Sigmoid colon (tissue), 7 donors: ENCODE results near the gene ALDH4A1. TPM values are rescaled to one million over a fixed set of nuclear protein-coding genes. Genes with fewer than 3 reads are reported as not detected.
A peak's percentile ranks its signal among the peaks of the same experiment; 100 is the strongest.

Experiments
- DNase-seq: peaks from one replicate; pipeline ENCODE4 v3.0.0-alpha.2; 2019
- H3K27ac ChIP-seq, 4 donors: fragments of 200-600 bp; sonication (generic); one replicate each; pipeline ENCODE4 v1.5.1; 2016 to 2019; ENCODE audit warnings: mild to moderate bottlenecking in 1 of 4
- H3K27me3 ChIP-seq, 3 donors: fragments of 200-600 bp; sonication (generic); one replicate each; pipeline ENCODE4 v1.5.1; 2019; ENCODE audit warnings: mild to moderate bottlenecking in 1 of 3
- H3K36me3 ChIP-seq, 4 donors: fragments of 200-600 bp; sonication (generic); one replicate each; pipeline ENCODE4 v1.5.1; 2016 to 2019
- H3K4me1 ChIP-seq, 4 donors: fragments of 200-600 bp; sonication (generic); one replicate each; pipeline ENCODE4 v1.5.1; 2017 to 2019
- H3K4me3 ChIP-seq, 4 donors: fragments of 200-600 bp; sonication (generic); one replicate each; pipeline ENCODE4 v1.5.1; 2017 to 2019; ENCODE audit warnings: mild to moderate bottlenecking in 2 of 4, moderate library complexity in 1 of 4
- H3K9me3 ChIP-seq, 4 donors: fragments of 200-600 bp in 3 of 4; sonication (generic) in 3 of 4; one replicate each; pipeline versions ENCODE4 v1.5.1 to v1.6.1; 2013 to 2019
- EP300 ChIP-seq, 4 donors: sonication (generic); formaldehyde crosslinking; IDR thresholded peaks; one replicate each; pipeline ENCODE4 v1.6.1; 2017; ENCODE audit warnings: antibody characterized with exemption in 4 of 4
- POLR2A ChIP-seq, 2 donors: fragments of 450-650 bp; IDR thresholded peaks; one replicate each; pipeline ENCODE4 v1.6.1; 2016; ENCODE audit warnings: antibody characterized with exemption in 2 of 2, mild to moderate bottlenecking in 2 of 2, moderate library complexity in 2 of 2
- POLR2AphosphoS5 ChIP-seq, 4 donors: sonication (generic); formaldehyde crosslinking; IDR thresholded peaks; one replicate each; pipeline ENCODE4 v1.6.1; 2017; ENCODE audit warnings: antibody characterized with exemption in 4 of 4
- WGBS, 2 donors: extraction: QIAGEN DNeasy Blood & Tissue Kit; methylation state at CpG; one replicate each; pipeline ENCODE4 v1.1.7; 2013; 5-methylcytosine and 5-hydroxymethylcytosine counted together
- intact Hi-C: fragments of 100-400 bp; cut with DNase I; formaldehyde crosslinking; loops from one replicate; pipeline ENCODE4 v1.15.1; 2023
- polyA plus RNA-seq, 3 donors: library from polyadenylated mRNA; stranded (reverse); fragments of 200-250 nt; gene quantifications; one replicate each; pipeline ENCODE4 v1.2.3, GENCODE V29; 2013
- total RNA-seq, 4 donors: library from RNA; depleted of rRNA; stranded (reverse); fragments of >200 nt; gene quantifications; one replicate each; pipeline ENCODE4 v1.1.0, GENCODE V29; 2016
- TF ChIP-seq, protein P1 (sequence below), 4 experiments: fragments of 450-650 bp in 3 of 4; fragments of 200-600 bp in 1 of 4; IDR thresholded peaks; one replicate each; pipeline ENCODE4 v1.5.1; 2016 to 2019; ENCODE audit warnings: antibody characterized with exemption in 4 of 4, mild to moderate bottlenecking in 3 of 4, moderate library complexity in 2 of 4
- donor health status: healthy with polysubstance abuse.
- donor health status: Bipolar disorder and iron deficiency.
- donor health status: healthy.

The ALDH4A1 gene
- total and polyA plus RNA-seq, 7 donors, result 2.4 to 12.8 (median 7.2) TPM

DNA sequence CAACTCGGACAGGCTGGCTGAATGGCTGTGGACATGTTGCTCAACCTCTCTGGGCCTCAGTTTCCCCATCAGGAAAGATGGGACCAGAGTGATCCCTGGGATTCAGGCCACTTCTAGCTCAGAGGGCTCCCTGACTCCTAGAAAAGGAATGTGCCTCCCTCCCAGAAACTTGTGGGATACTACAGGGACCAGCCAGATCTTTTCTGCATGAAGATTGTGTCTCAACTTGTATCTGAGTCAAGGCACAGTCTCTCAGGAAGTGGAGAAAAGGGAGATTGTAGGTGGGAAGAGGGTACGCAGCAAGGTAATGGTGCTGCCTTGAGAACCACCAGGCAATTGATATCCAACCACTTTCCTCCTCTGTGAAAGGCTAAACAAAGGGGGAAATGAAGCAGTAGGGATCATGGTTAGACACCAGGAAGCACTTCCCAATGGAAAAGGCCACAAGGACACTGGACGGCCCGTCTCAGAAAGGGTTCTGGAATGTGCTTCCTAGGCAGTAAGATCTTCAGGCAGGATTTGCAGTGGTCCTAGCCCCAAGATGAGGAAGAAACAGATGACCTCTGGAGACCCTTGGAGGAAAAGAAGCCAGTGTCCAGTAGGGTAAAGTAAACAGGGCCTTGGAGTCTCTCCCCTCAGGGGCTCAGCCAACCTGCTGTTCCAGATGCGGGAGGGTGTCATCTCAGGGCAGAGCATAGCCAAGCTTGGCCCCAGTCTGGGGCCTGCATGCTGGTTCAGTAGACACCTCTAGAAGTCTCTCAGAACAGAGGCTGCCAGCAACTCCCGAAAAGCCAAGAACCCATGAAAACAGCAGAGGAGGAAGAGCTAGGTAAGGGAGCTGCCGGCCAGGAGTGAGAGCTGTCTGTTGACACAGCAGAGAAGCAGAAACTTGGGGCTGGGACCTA, 37.3 kb upstream of the ALDH4A1 start:
- Histone ChIP-seq H3K9me3 (no peaks in the 10 kb centered on the region), H3K4me3 (no peak overlapping the region), H3K27me3 (no peaks in the 10 kb centered on the region), H3K27ac (peak overlapping the region in 3 of 4 donors; percentile 40 to 94 (median 56)), H3K36me3 (no peaks in the 10 kb centered on the region), H3K4me1 (peaks cover 0 to 85% (median 77%) of the 10 kb centered on the region in 4 donors)
- intact Hi-C loops, result loop anchor here (2.0 kb wide), 1 partner anchor 15 kb away; no protein-coding TSS in a partner anchor
- no peak for TF ChIP-seq POLR2A (IDR thresholded peaks at IDR 0.05)
- TF ChIP-seq, protein P1, sequence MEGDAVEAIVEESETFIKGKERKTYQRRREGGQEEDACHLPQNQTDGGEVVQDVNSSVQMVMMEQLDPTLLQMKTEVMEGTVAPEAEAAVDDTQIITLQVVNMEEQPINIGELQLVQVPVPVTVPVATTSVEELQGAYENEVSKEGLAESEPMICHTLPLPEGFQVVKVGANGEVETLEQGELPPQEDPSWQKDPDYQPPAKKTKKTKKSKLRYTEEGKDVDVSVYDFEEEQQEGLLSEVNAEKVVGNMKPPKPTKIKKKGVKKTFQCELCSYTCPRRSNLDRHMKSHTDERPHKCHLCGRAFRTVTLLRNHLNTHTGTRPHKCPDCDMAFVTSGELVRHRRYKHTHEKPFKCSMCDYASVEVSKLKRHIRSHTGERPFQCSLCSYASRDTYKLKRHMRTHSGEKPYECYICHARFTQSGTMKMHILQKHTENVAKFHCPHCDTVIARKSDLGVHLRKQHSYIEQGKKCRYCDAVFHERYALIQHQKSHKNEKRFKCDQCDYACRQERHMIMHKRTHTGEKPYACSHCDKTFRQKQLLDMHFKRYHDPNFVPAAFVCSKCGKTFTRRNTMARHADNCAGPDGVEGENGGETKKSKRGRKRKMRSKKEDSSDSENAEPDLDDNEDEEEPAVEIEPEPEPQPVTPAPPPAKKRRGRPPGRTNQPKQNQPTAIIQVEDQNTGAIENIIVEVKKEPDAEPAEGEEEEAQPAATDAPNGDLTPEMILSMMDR (IDR thresholded peaks at IDR 0.05), result no peak
- no peak for TF ChIP-seq EP300 (IDR thresholded peaks at IDR 0.05)
- no peak for TF ChIP-seq POLR2AphosphoS5 (IDR thresholded peaks at IDR 0.05)
- 83 to 84% methylated on average over 7 of the region's 7 CpGs for WGBS, 2 donors
- DNase-seq, result no peak

DNA sequence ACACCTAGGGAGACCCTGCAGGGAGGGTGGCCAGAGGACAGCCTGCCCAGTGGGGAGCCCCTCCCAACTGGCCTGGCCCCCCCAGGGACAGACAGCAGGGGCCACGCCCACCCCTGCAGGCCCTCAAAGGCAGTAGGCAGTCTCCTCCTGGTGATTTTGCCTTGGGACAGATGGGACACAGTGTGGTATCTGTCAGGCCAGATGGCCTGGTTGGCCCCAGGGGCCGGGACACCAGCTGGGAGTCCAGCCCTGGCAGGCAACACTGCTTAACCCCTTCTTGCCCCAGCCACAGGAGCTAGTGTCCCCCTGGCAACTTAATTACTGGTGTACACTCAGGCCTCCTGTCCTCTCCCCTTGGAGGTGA, 36.3 kb upstream of the ALDH4A1 start:
- TF ChIP-seq, protein P1 (IDR thresholded peaks at IDR 0.05), result no peak
- TF ChIP-seq POLR2AphosphoS5 (IDR thresholded peaks at IDR 0.05) (no peak), POLR2A (IDR thresholded peaks at IDR 0.05) (no peak), EP300 (IDR thresholded peaks at IDR 0.05) (no peak)
- no peaks in the 10 kb centered on the region for H3K9me3 ChIP-seq
- no peak overlapping the region for H3K4me3 ChIP-seq
- no peak for DNase-seq
- peaks cover 0 to 77% (median 68%) of the 10 kb centered on the region in 4 donors for H3K4me1 ChIP-seq
- H3K36me3 ChIP-seq, result no peaks in the 10 kb centered on the region
- intact Hi-C loops, result no loop called here
- 54 to 62% methylated on average over 2 of the region's 2 CpGs for WGBS, 2 donors
- H3K27me3 ChIP-seq, result no peaks in the 10 kb centered on the region
- peak overlapping the region in 2 of 4 donors; percentile 29 to 94 for H3K27ac ChIP-seq

GRCh38 chr1:18938008-18938706, 35.8 kb upstream of the ALDH4A1 start:
- 87 to 88% methylated on average over 14 of the region's 14 CpGs for WGBS, 2 donors

DNA sequence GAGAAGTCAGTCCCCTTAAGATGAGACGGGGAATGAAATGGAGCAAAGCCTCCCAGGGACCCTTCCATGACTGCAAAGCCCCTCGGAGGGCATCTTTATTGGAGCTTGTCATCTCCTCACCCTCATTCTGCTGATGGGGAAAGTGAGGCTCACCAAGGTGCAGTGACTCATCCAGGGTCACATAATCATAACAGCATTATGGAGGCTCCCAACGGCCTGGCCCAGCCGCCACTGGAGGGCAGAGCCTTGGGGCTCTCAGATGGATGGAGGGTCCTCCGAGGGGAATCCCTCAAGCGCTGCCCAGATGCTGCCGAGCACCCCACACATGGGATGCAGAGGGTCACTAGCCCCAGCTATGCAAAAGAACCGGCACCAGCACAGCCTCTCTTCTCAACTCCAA, 35.2 kb upstream of the ALDH4A1 start:
- H3K4me1 ChIP-seq, result peaks cover 0 to 79% (median 66%) of the 10 kb centered on the region in 4 donors
- H3K27me3 ChIP-seq, result no peaks in the 10 kb centered on the region
- no peak overlapping the region for H3K4me3 ChIP-seq
- no peaks in the 10 kb centered on the region for H3K9me3 ChIP-seq
- H3K27ac ChIP-seq, result peak overlapping the region in 1 of 4 donors; percentile 94
- DNase-seq, result no peak
- TF ChIP-seq, protein P1 (IDR thresholded peaks at IDR 0.05), result no peak
- TF ChIP-seq POLR2AphosphoS5 (IDR thresholded peaks at IDR 0.05) (no peak), EP300 (IDR thresholded peaks at IDR 0.05) (no peak), POLR2A (IDR thresholded peaks at IDR 0.05) (no peak)
- H3K36me3 ChIP-seq, result no peaks in the 10 kb centered on the region
- WGBS, 2 donors, result 89 to 90% methylated on average over 8 of the region's 8 CpGs
- intact Hi-C loops, result no loop called here

More at GRCh38 chr1:18938008-18938706, 35.8 kb upstream of the ALDH4A1 start:
- H3K4me3 ChIP-seq, result no peak overlapping the region
- DNase-seq, result no peak
- no peaks in the 10 kb centered on the region for H3K27me3 ChIP-seq
- peak overlapping the region in 2 of 4 donors; percentile 29 to 94 for H3K27ac ChIP-seq
- no peaks in the 10 kb centered on the region for H3K36me3 ChIP-seq
- TF ChIP-seq POLR2A (IDR thresholded peaks at IDR 0.05), result no peak
- peaks cover 0 to 78% (median 64%) of the 10 kb centered on the region in 4 donors for H3K4me1 ChIP-seq
- H3K9me3 ChIP-seq, result no peaks in the 10 kb centered on the region
- intact Hi-C loops, result no loop called here
